ENCODE results near the gene SLC30A7. TPM values are rescaled to one million over a fixed set of nuclear protein-coding genes. Genes with fewer than 3 reads are reported as not detected.
"Not testable (repeated sequence)": the region's sequence is repeated elsewhere in the genome, so short reads cannot be mapped to it uniquely, and the experiment has no call there.

The SLC30A7 gene
- total RNA-seq, 1 donor from 2014 or later, result 8.5 TPM

- DNase-seq (ENCODE audit: low spot score), result no peak
These were observed 11.9 kb upstream of the SLC30A7 start for GRCh38 chr1:100883963-100884362.

GRCh38 chr1:100889007-100889406 is 6.9 kb upstream of the SLC30A7 start:
- intact Hi-C loops (cut with DNase I); DNase-seq (ENCODE audit: low spot score): not testable (repeated sequence)

More at GRCh38 chr1:100883963-100884362, 11.9 kb upstream of the SLC30A7 start:
- intact Hi-C loops (cut with DNase I), result no loop called here

- intact Hi-C loops (cut with DNase I), result loop anchor here (10.0 kb wide), 1 partner anchor 755 kb away; the partner anchor contains the start of genes SASS6 and TRMT13
- DNase-seq (ENCODE audit: low spot score), result not testable (repeated sequence)
These were observed 5.9 kb upstream of the SLC30A7 start for GRCh38 chr1:100889869-100890482.

GRCh38 chr1:100891380-100891779 is 4.5 kb upstream of the SLC30A7 start:
- intact Hi-C loops (cut with DNase I), result loop anchor here (10.0 kb wide), 1 partner anchor 757 kb away; the partner anchor contains the start of genes SASS6 and TRMT13

GRCh38 chr1:100892554-100892953 is 3.3 kb upstream of the SLC30A7 start:
- DNase-seq (ENCODE audit: low spot score), result no peak
- intact Hi-C loops (cut with DNase I), result loop anchor here (10.0 kb wide), 1 partner anchor 758 kb away; the partner anchor contains the start of genes SASS6 and TRMT13

More at GRCh38 chr1:100891380-100891779, 4.5 kb upstream of the SLC30A7 start:
- no peak for DNase-seq (ENCODE audit: low spot score)

- DNase-seq (ENCODE audit: low spot score), result no peak
- intact Hi-C loops (cut with DNase I), result loop anchor here (10.0 kb wide), 1 partner anchor 759 kb away; the partner anchor contains the start of genes SASS6 and TRMT13
These were observed 2.2 kb upstream of the SLC30A7 start for GRCh38 chr1:100893718-100894117.

GRCh38 chr1:100894603-100895539 is 1.0 kb upstream of the SLC30A7 start, which contains the start of gene EXTL2:
Gene EXTL2 (minus strand): TSS chr1:100894842. CDS start chr1:100888757, 6,085 bp downstream.
- intact Hi-C loops (cut with DNase I), result loop anchor here (1.0 to 10.0 kb wide), 2 partner anchors 342 to 760 kb away; partner anchors contain the start of genes S1PR1, SASS6 and TRMT13
- DNase-seq (ENCODE audit: low spot score), result peak; percentile 93

GRCh38 chr1:100896481-100896982 is 642 bp downstream of the SLC30A7 start:
- intact Hi-C loops (cut with DNase I), result loop anchor here (10.0 kb wide), 1 partner anchor 762 kb away; the partner anchor contains the start of genes SASS6 and TRMT13
- DNase-seq (ENCODE audit: low spot score), result no peak

GRCh38 chr1:100902365-100902764 is 6.5 kb downstream of the SLC30A7 start:
- DNase-seq (ENCODE audit: low spot score), result no peak
- intact Hi-C loops (cut with DNase I), result no loop called here

GRCh38 chr1:100903777-100904176 is 7.9 kb downstream of the SLC30A7 start:
- intact Hi-C loops (cut with DNase I), result no loop called here
- no peak for DNase-seq (ENCODE audit: low spot score)

GRCh38 chr1:100904528-100904927 is 8.6 kb downstream of the SLC30A7 start:
- intact Hi-C loops (cut with DNase I), result no loop called here
- DNase-seq (ENCODE audit: low spot score), result no peak

GRCh38 chr1:100905181-100905580 is 9.3 kb downstream of the SLC30A7 start:
- no peak for DNase-seq (ENCODE audit: low spot score)
- intact Hi-C loops (cut with DNase I), result no loop called here

GRCh38 chr1:100907887-100908286 is 12.0 kb downstream of the SLC30A7 start:
- no peak for DNase-seq (ENCODE audit: low spot score)
- intact Hi-C loops (cut with DNase I), result no loop called here

- intact Hi-C loops (cut with DNase I), result no loop called here
- DNase-seq (ENCODE audit: low spot score), result no peak
These were observed 13.1 kb downstream of the SLC30A7 start for GRCh38 chr1:100909018-100909417.

GRCh38 chr1:100912019-100912418 is 16.1 kb downstream of the SLC30A7 start:
- DNase-seq (ENCODE audit: low spot score), result no peak
- intact Hi-C loops (cut with DNase I), result no loop called here

- intact Hi-C loops (cut with DNase I), result loop anchor here (2.0 to 10.0 kb wide), 5 partner anchors 214 to 436 kb away; no protein-coding TSS in a partner anchor
- no peak for DNase-seq (ENCODE audit: low spot score)
These were observed 25.3 kb downstream of the SLC30A7 start for GRCh38 chr1:100921110-100921706.

- no peak for DNase-seq (ENCODE audit: low spot score)
- intact Hi-C loops (cut with DNase I), result loop anchor here (5.0 to 10.0 kb wide), 2 partner anchors 211 to 383 kb away; no protein-coding TSS in a partner anchor
These were observed 28.3 kb downstream of the SLC30A7 start for GRCh38 chr1:100924212-100924611.

- no peak for DNase-seq (ENCODE audit: low spot score)
- intact Hi-C loops (cut with DNase I), result loop anchor here (5.0 to 10.0 kb wide), 2 partner anchors 210 to 382 kb away; no protein-coding TSS in a partner anchor
These were observed 29.1 kb downstream of the SLC30A7 start for GRCh38 chr1:100924991-100925390.

- intact Hi-C loops (cut with DNase I), result loop anchor here (10.0 kb wide), 1 partner anchor 209 kb away; no protein-coding TSS in a partner anchor
- DNase-seq (ENCODE audit: low spot score), result no peak
These were observed 30.4 kb downstream of the SLC30A7 start for GRCh38 chr1:100926240-100926639.

Measured in cardiac septum (tissue), 1 donor.